Ishikawa (cell line): ENCODE data around the gene GPD2.

ENCODE experiments used
- CEBPB ChIP-seq: IDR thresholded peaks from 2 replicates; pipeline ENCODE4 v1.6.1; 2012
- CREB1 ChIP-seq: IDR thresholded peaks from 2 replicates; pipeline ENCODE4 v1.6.1; 2012; ENCODE audit warnings: low read depth
- EGR1 ChIP-seq: IDR thresholded peaks from 2 replicates; pipeline ENCODE4 v1.6.1; 2012
- EP300 ChIP-seq: IDR thresholded peaks from 2 replicates; pipeline ENCODE4 v1.6.1; 2012; ENCODE audit warnings: borderline replicate concordance
- FOXM1 ChIP-seq: IDR thresholded peaks from 2 replicates; pipeline ENCODE4 v1.6.1; 2012; ENCODE audit warnings: low read depth, borderline replicate concordance
- MAX ChIP-seq: IDR thresholded peaks from 2 replicates; pipeline ENCODE4 v1.6.1; 2012
- NFIC ChIP-seq: IDR thresholded peaks from 2 replicates; pipeline ENCODE4 v1.6.1; 2012
- RAD21 ChIP-seq: IDR thresholded peaks from 2 replicates; pipeline ENCODE4 v1.6.1; 2012; ENCODE audit warnings: low read depth
- REST ChIP-seq: IDR thresholded peaks from 2 replicates; pipeline ENCODE4 v1.6.1; 2012; ENCODE audit warnings: low read depth, mild to moderate bottlenecking
- TAF1 ChIP-seq: IDR thresholded peaks from 2 replicates; pipeline ENCODE4 v1.6.1; 2012; ENCODE audit warnings: low read depth, mild to moderate bottlenecking
- TCF12 ChIP-seq: IDR thresholded peaks from 2 replicates; pipeline ENCODE4 v1.6.1; 2012; ENCODE audit warnings: low read depth
- TEAD4 ChIP-seq: IDR thresholded peaks from 2 replicates; pipeline ENCODE4 v1.6.1; 2012
- USF1 ChIP-seq: IDR thresholded peaks from 2 replicates; pipeline ENCODE4 v1.6.1; 2012
- YY1 ChIP-seq: IDR thresholded peaks from 2 replicates; pipeline ENCODE4 v1.6.1; 2012; ENCODE audit warnings: low read depth
- ZBTB7A ChIP-seq: IDR thresholded peaks from 2 replicates; pipeline ENCODE4 v1.6.1; 2012; ENCODE audit warnings: low read depth

GPD2 gene

GRCh38 chr2:156553714-156554442, 117.7 kb downstream of the GPD2 start:
- no peak for TF ChIP-seq MAX

GRCh38 chr2:156561326-156561725, 125.1 kb downstream of the GPD2 start:
- no peak for TF ChIP-seq RAD21
- TF ChIP-seq EP300: no peak
- TF ChIP-seq YY1: no peak
- no peak for TF ChIP-seq USF1
- no peak for TF ChIP-seq ZBTB7A
- no peak for TF ChIP-seq MAX
- TF ChIP-seq TCF12: no peak
- no peak for TF ChIP-seq CREB1
- TF ChIP-seq EGR1: no peak
- TF ChIP-seq TEAD4: no peak
- TF ChIP-seq TAF1: no peak
- TF ChIP-seq REST: no peak
- TF ChIP-seq CEBPB: no peak
- TF ChIP-seq FOXM1: no peak

- TF ChIP-seq FOXM1 (no peak), YY1 (no peak), CEBPB (no peak), TAF1 (no peak), EGR1 (no peak), USF1 (no peak), ZBTB7A (no peak), REST (no peak), TCF12 (no peak), RAD21 (no peak), MAX (no peak), TEAD4 (no peak), NFIC (no peak; the same call in 1 of the 2 replicates)
These were observed 125.9 kb downstream of the GPD2 start for GRCh38 chr2:156562124-156562523.

GRCh38 chr2:156563994-156564753, 128.0 kb downstream of the GPD2 start:
- no peak for TF ChIP-seq FOXM1
- TF ChIP-seq MAX: no peak
- no peak for TF ChIP-seq EGR1
- TF ChIP-seq CREB1: no peak
- TF ChIP-seq TEAD4: no peak
- TF ChIP-seq TAF1: no peak
- no peak for TF ChIP-seq REST
- no peak for TF ChIP-seq RAD21
- no peak for TF ChIP-seq EP300
- no peak for TF ChIP-seq NFIC
- TF ChIP-seq YY1: no peak
- TF ChIP-seq ZBTB7A: no peak
- TF ChIP-seq TCF12: no peak
- TF ChIP-seq CEBPB: no peak
- no peak for TF ChIP-seq USF1
